ENCODE results near the gene JADE3.

DNA sequence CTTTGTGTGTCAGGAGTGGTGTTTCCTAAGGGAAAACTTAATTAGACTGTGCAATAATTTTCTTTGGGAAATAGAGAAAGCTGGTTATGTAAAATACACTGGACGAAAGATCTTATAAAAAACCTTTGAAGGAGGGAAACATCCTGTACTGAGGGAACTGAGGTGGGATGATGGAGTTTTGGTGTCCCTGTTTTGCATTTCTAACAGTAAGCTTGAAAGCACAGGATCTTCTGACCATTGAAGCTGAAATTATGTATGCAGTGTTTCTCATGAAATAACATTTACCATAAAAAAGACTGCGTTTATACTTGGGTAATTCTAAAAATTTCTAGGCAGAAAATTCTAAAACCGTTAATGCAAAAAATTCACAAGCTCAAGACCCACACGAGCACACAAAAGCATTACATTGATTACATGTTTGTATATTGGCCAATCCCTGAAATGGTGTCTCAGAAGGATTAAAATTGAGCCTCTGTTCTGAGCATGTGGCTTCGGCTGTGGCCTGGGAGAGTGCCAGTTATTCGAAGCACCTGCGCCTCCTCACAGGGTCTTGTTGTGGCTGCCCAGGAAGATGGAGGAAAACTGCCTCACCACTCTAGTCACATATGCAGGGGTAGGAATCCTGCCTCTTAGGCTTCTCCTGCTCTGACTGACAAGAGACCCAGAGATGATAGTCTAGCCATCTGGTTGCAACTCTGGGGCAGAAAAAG, 49.5 kb downstream of the JADE3 start:
- TF ChIP-seq, protein P1, sequence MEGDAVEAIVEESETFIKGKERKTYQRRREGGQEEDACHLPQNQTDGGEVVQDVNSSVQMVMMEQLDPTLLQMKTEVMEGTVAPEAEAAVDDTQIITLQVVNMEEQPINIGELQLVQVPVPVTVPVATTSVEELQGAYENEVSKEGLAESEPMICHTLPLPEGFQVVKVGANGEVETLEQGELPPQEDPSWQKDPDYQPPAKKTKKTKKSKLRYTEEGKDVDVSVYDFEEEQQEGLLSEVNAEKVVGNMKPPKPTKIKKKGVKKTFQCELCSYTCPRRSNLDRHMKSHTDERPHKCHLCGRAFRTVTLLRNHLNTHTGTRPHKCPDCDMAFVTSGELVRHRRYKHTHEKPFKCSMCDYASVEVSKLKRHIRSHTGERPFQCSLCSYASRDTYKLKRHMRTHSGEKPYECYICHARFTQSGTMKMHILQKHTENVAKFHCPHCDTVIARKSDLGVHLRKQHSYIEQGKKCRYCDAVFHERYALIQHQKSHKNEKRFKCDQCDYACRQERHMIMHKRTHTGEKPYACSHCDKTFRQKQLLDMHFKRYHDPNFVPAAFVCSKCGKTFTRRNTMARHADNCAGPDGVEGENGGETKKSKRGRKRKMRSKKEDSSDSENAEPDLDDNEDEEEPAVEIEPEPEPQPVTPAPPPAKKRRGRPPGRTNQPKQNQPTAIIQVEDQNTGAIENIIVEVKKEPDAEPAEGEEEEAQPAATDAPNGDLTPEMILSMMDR (IDR thresholded peaks at IDR 0.05), result no peak
- TF ChIP-seq POLR2A (IDR thresholded peaks at IDR 0.05), result no peak

Measured in heart left ventricle (tissue), 13 donors.